GM12865 (cell line): ENCODE data around the gene SAP30.
A peak's percentile ranks its signal among the peaks of the same experiment; 100 is the strongest.

Source experiments
- DNase-seq: peaks from one replicate; pipeline ENCODE4 v3.0.0; 2010; ENCODE audit warnings: low read depth
- H3K4me3 ChIP-seq: 2 replicates; pipeline ENCODE4 v1.5.1; 2011; ENCODE audit warnings: mild to moderate bottlenecking, low read depth, low read length, control low read depth
- TF ChIP-seq, protein P1 (sequence below): IDR thresholded peaks from 2 replicates; pipeline ENCODE4 v1.5.1; 2011; ENCODE audit warnings: low read length, control low read depth, low read depth, inconsistent platforms; ENCODE audit not compliant: insufficient read depth; ENCODE audit errors: missing control alignments

The SAP30 gene

DNA sequence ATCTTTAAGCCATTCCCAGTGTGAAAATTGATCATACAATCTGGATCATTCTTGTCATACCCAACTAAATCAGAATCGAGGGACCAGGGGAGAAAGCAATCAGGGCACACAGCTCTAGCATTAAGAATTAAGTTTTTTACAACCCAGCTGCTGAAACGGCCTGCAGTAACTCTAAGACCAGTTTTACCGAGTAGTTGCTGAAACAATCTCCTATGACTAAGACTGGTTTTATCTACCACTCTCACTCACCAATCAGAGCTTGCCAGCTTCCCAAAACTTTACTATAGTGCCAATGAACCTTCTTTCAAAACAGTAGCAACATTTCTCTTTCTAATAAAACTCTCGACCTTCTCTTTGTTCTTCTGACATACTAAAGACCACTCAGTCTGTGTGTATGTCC is 2.8 kb upstream of the SAP30 start:
- TF ChIP-seq, protein P1, sequence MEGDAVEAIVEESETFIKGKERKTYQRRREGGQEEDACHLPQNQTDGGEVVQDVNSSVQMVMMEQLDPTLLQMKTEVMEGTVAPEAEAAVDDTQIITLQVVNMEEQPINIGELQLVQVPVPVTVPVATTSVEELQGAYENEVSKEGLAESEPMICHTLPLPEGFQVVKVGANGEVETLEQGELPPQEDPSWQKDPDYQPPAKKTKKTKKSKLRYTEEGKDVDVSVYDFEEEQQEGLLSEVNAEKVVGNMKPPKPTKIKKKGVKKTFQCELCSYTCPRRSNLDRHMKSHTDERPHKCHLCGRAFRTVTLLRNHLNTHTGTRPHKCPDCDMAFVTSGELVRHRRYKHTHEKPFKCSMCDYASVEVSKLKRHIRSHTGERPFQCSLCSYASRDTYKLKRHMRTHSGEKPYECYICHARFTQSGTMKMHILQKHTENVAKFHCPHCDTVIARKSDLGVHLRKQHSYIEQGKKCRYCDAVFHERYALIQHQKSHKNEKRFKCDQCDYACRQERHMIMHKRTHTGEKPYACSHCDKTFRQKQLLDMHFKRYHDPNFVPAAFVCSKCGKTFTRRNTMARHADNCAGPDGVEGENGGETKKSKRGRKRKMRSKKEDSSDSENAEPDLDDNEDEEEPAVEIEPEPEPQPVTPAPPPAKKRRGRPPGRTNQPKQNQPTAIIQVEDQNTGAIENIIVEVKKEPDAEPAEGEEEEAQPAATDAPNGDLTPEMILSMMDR = no peak

DNA sequence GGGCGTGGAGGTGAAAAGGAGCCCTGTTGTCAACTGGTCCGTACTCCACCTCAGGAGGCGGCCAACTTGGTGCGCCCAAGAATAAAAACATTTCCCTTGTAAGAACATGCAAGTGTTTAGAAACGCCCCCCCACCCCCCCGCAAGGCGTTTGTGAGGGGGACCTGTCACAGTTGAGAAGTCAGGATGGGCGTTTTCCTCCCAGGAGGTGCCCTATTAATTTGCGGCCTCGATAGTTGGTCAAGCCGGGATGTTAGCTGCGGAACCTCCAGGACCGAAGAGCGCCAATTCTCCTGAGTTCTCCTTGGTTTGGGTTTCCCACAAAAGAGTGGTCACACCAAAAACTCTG is 651 bp upstream of the SAP30 start:
- peak overlapping the region; percentile 90 for H3K4me3 ChIP-seq
- TF ChIP-seq, protein P1 = no peak
- peak; percentile 72 for DNase-seq

More for the DNA sequence above, 2.8 kb upstream of the SAP30 start:
- peak overlapping the region; percentile 90 for H3K4me3 ChIP-seq
- no peak for DNase-seq

DNA sequence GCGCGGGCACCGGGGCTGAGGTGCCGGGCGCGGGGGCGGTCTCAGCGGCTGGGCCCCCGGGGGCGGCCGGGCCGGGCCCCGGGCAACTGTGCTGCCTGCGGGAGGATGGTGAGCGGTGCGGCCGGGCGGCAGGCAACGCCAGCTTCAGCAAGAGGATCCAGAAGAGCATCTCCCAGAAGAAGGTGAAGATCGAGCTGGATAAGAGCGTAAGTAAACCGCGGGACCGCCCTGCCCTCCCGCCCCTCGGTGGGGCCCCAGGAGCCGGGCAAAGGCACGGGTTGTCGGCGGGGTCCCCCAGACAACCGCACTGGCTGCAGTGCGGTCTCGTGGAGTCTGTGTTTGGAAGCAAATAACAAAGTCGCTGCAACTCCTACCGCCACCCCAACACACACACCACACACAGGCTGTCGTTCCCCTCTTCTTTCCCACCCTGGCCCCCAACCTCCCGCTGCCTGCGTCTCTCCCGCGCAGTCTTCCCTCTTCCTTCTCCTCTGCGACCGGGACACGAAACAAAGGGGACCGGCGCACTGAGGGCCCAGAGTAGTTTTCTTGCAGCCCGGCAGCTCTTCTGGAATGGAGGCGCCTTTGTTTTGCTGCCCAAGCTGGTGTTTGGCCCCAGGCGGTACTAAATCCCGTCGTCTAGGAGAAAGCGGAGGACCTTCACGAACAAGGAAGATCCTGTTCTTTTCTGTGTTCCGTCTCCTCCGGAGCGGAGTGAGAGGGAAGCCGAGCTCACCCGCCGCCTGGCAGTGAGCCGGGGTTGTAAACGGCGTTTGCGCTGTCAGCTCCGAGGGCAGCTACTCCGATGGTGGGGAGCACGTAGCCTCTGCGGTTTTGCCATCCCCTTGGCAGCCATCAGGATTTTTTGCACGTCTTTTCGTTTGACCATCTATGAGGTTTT is 788 bp downstream of the SAP30 start:
- TF ChIP-seq, protein P1 = no peak
- peak; percentile 65 for DNase-seq
- H3K4me3 ChIP-seq = peak overlapping the region; percentile 90

DNA sequence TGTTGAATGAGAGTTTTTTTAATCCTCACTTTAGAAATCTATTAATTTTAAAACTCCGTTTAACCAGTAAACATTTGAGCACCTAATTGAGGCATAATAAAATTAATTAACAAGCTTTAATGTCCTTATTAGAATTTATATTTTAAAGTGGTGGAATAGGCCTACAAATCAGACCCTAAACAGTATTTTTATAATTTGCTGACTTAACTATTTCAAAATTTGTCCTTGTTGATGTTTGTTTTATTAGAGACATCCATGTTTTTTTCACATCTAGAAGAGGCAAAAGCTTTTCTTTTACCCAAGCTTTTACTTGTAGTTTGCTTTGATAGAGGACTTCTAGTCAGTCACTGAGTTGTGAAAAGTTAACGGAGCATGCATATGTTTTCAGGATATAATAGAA is 3.8 kb downstream of the SAP30 start:
- no peak for DNase-seq
- no peak overlapping the region for H3K4me3 ChIP-seq
- TF ChIP-seq, protein P1 = no peak

DNA sequence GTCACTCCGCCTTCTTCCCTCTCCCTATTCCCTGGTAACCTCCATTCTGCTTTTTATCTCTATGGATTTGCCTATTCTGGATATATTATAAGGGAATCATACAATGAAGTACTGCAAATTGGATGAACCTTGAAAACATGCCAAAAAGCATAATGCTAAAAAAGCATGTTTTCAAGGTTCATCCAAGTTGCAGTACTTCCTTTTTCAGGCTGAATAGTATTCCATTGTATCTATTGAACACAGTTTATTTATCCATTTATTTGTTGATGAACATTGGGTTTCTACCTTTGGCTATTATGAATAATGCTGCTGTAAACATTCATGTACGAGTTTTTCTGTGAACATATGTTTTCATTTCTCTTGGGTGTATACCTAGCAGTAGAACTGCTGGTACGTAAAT is 9.2 kb downstream of the SAP30 start:
- no peak overlapping the region for H3K4me3 ChIP-seq
- no peak for DNase-seq
- TF ChIP-seq, protein P1 = no peak

DNA sequence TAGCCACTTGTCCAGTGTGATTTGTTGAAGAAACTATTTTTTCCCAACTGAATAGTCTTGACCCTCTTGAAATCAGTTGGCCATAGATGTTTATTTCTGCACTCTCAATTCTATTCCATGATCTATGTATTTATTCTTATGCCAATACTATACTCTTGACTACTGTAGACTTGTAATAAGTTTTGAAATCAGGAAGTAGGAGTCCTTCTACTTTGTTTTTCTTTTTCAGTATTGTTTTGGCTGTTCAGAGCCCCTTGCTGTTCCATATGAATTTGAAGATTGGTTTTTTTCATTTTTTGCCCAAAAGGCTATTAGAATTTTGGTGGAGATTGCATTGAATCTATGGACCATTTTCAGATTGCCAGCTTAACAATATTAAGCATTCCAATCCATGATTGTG is 10.2 kb downstream of the SAP30 start:
- TF ChIP-seq, protein P1 = no peak
- no peak overlapping the region for H3K4me3 ChIP-seq
- DNase-seq = no peak

DNA sequence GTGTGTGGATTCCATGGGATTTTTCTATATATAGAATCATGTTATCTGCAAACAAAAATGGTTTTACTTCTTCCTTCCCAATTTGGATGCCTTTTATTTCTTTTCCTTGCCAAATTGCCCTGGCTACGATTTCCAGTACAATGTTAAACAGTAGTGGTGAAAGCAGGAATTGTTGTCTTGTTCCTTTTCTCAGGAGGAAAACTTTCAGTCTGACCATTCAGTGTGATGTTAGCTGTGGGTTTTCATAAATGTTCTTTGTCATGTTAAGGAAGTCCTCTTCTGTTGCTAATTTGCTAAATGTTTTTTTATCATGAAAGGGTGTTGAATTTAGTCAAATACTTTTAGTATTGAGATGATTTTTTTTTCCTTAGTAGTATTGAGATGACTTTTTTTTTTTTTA is 10.9 kb downstream of the SAP30 start:
- DNase-seq = no peak
- H3K4me3 ChIP-seq = no peak overlapping the region
- TF ChIP-seq, protein P1 = no peak
